ENCODE measurements around the gene CCND1.

CCND1 gene

DNA sequence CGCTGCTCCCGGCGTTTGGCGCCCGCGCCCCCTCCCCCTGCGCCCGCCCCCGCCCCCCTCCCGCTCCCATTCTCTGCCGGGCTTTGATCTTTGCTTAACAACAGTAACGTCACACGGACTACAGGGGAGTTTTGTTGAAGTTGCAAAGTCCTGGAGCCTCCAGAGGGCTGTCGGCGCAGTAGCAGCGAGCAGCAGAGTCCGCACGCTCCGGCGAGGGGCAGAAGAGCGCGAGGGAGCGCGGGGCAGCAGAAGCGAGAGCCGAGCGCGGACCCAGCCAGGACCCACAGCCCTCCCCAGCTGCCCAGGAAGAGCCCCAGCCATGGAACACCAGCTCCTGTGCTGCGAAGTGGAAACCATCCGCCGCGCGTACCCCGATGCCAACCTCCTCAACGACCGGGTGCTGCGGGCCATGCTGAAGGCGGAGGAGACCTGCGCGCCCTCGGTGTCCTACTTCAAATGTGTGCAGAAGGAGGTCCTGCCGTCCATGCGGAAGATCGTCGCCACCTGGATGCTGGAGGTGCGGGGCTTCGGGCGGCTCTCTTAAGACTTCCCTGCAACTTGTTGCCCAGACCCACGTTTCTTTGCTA is at the start of gene CCND1:
Gene CCND1, plus strand, starts transcription at position 162 of the 587 bp plus-strand sequence. Its CDS starts 158 bp downstream, at position 320.
- DNase-seq (ENCODE audit: extremely low read depth in 1 of 2, low read depth in 1 of 2): no peak

DNA sequence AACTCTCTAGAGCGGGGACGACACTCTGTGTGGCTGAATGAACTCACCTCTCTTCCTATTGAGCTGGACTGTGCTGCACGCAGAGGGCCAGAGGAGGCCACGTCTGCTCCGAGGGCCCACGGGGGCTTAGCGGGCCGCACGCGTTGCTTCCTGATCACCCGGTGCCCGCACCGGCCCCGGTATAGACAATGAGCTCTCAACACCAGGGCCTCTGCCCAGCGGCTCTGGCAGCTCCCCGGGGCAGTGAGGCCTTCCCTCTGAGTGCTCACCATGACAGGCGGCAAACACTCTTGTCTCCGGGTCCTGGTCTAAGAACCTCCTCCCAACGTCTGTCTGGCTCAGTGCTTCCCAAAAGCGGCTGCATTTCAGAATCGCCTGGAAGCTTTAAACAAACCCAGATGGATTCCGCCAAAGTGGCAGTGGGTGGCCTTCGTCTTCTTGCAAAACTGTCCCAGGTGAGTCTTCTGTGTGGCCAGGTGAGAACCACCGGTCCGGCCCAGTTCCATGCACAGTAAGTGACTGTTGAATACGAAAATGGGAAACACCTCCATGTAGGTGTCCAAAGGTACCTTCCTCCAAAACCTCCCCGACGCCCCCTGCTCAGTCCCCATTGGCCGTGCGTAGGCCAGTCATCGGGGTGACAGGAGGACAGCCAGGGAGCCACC is 47.8 kb upstream of the CCND1 start:
- no peak for DNase-seq (ENCODE audit: extremely low read depth in 1 of 2, low read depth in 1 of 2)

DNA sequence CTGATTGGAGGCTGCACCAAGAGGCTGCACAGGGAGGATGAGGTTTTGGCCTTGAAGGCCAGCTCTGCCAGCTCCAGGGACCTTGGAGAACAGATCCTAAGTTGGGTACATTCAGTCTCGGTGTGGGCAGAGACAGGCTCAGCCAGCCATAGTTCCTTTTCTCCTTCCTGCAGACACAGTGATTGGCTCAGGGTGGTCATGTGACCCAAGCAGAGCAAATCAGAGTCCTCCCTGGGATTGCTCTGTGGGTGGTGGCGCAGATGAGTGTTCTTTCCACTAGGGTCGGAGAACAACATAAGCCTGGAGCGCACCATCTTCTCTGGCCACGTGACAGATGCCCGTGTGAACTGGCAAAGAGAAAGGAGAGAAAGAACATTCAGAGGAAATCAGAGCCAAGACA is 47.1 kb upstream of the CCND1 start:
- no peak for DNase-seq (ENCODE audit: extremely low read depth in 1 of 2, low read depth in 1 of 2)

DNA sequence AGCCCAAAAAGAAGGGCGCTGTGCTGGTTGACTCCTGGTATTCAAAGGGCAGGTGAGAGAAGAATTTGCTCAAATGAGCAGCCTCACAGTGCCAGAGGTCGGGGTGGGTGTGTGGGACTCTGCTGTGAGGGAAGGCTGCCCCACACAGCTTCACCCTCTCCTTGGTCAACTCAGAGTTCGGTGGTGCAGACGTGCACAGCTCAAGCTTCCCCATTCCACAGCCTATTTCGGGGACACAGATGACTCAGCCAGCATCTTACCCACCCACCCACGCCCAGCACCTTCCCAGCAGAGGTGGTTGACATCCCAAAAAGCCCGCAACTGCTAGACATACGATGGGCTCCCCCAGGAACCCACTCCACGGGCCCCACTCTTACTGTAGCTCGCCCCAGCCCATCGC is 46.5 kb upstream of the CCND1 start:
- DNase-seq (ENCODE audit: extremely low read depth in 1 of 2, low read depth in 1 of 2): no peak

DNA sequence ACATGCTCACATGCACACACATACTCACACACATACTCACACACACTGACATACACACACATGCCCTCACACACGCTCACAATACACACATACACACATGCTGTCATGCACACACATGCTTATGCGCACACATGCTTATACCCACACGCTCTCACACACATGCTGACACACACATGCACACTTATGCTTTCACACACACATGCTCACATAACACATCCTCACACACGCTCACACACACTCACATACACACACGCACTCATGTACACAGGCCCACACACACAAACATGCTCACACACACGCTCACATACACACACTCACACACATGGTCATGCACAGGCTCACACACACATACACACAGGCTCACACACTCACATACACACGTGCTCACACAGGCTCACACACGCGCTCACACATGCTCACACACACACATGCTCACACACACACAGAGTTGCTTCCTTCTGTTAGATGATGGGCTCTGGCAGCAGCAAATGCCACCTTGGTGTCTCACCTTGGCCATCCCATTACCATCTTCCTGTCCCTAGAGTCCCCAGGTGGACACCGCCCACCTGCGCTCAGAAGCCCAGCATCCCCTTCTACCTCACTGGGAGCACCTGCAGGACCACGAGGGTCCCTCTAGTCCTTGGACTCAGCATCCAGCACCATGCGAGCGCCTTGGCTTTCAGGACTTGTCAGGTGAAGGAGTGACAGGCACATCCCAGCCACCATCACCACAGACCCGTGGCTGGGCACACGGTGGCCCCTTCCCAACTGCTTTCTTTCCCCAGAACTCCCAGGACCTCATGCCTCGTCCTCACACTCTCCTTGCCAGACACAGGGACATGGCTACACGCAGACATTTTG is 44.9 kb upstream of the CCND1 start:
- DNase-seq (ENCODE audit: extremely low read depth in 1 of 2, low read depth in 1 of 2): no peak

DNA sequence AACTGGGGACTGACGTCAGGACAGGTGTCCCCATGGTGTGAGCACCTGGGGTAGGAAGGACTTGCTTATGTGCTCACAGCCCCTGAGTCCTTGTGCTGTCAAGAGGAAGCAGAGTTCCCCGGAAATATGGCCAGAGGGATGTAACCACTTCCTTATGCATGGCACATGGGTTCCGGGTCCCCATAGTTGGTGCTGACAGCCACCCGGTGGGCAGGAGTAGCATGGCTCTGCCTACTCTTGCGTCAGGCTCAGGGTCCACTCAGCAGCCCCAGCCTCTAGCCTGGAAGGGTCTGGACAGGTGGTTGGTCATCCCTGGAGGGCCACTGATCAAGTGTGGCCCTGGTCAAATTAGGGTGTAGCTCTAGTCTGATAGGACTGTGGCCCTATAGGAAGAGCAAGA is 42.8 kb upstream of the CCND1 start:
- DNase-seq (ENCODE audit: extremely low read depth in 1 of 2, low read depth in 1 of 2): no peak

DNA sequence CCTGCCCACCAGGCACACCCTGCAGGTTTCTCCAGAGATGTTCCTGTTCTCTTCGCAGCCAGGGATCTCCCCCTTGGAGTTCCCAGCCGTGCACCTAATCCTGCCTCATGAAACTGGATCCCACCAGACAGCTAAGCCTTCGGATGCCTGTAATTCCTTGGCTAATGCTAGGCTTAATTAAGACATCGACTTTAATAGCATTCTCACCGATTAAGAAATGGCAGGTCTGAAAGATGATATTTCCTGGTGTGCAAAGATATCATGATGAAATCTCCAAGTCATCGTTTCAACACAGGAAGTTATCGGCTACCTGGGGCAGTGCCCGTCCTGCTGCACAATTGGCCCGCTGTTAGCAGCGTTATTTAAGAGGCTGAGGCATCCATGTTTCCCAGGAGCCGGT is 41.5 kb upstream of the CCND1 start:
- DNase-seq (ENCODE audit: extremely low read depth in 1 of 2, low read depth in 1 of 2): no peak

DNA sequence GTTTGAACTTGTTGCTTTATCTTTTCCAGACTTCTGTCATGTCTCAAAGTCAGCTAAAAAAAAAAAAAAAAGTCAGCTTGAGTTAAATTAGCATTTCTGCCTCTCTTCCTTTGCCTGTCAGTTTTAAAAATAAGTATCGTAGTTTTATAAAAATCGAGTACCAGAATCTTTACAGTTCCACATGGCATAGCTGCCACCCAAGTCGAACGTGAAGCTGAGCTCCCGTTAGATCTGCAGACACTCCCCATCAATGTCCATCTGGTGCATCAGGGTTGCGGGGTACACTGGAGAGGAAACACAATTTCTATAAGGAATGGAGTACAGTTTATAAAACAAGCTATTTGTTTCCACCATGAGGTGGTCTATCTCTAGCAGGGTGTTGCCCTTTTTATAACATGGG is 41.0 kb upstream of the CCND1 start:
- DNase-seq (ENCODE audit: extremely low read depth in 1 of 2, low read depth in 1 of 2): no peak

DNA sequence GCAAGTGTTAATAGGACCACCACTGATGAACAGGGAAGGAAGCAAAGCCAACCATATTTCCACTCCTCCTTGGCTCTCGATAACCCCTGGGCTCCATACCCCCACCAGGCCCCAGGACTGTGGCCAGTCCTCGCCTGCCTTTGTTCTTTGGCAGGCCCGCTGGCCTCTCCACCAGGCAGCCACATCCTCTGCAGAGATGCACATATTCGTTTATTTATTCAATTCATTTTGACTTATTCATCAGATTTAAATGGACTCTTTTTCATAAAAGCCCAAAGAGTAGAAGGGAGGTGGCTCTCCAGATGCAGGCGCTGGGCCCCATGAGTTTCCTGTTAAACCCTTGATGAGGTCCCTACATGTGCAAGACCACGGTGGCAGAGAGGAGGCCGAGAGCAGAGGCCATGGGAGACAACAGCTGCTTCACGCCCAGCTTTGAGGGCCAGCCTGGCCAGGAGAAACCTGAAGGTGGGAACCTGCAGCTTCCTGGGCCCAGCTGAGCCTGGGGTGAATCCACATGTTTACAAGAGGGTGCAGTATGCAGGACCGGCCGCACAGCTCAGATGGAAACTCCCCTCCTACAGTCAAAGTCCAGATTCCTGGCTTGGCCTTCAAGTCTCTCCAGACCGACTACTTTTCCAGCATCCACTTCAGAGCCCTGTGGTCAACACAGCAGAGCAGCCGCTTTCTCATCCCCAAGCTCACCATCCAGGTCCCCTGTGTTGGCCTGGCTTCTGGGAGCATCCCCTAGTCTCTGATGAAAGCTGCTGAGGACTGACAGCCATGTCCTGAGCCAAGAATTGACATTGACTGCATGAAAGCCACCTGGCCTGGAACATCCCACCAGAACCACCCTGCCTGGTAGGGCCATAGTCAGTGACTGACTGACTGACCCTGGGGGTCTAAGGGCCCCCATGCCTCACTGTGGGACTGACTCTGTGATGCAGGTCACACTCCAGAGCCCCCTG is 39.7 kb upstream of the CCND1 start:
- DNase-seq (ENCODE audit: extremely low read depth in 1 of 2, low read depth in 1 of 2): no peak

DNA sequence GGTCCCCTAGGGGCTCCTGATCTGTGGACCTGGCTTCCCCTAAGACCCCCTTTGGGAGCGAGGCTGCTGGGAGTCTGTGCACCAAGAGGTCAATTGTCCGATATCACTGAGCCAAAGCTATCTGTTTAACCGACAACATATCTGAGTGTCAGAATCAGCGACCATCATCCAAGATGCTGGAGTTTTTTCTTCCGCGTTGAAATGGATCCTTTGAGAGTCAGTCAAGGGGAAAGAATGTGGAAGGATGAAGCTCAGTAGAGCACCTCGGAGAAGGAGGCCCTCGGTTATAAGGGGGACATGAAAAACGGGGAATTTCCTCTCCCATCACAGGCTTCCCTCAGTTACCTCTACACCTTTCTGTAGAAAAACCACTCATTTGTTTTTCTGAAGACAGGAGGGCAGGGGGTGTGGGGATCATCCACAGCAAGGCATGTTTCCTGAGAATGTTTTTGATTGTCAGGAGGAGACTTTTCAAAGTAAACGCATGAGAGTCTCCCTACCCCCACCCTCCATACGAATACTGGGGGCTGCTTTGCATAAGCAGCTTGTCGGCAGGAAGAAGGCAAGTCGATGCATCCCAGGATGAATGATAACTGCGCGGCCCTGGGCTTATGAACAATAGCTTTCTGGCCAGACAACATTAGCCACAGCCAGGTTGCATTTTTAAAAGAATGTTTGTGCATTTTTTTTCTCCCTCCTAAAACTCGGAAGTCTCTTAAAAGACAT is 37.7 kb upstream of the CCND1 start:
- no peak for DNase-seq (ENCODE audit: extremely low read depth in 1 of 2, low read depth in 1 of 2)

DNA sequence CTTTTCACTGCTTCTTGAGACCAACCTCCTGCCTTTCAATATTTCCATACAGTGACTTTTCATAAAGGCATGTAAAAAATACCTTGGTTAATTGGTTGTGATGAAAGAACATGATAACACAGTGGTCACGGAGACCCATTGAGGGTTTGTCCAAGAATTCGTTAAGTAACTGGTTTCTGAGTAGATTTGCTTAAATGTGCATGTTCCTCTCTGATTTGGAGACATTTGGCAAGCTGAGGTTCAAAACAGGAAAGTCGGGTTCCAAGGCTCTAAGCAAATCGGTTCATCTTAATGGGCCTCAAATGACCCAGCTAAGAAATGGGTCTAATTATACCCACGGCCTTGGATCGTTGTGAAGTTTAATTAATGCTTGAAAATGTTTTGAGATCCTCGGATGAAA is 36.9 kb upstream of the CCND1 start:
- DNase-seq (ENCODE audit: extremely low read depth in 1 of 2, low read depth in 1 of 2): no peak

DNA sequence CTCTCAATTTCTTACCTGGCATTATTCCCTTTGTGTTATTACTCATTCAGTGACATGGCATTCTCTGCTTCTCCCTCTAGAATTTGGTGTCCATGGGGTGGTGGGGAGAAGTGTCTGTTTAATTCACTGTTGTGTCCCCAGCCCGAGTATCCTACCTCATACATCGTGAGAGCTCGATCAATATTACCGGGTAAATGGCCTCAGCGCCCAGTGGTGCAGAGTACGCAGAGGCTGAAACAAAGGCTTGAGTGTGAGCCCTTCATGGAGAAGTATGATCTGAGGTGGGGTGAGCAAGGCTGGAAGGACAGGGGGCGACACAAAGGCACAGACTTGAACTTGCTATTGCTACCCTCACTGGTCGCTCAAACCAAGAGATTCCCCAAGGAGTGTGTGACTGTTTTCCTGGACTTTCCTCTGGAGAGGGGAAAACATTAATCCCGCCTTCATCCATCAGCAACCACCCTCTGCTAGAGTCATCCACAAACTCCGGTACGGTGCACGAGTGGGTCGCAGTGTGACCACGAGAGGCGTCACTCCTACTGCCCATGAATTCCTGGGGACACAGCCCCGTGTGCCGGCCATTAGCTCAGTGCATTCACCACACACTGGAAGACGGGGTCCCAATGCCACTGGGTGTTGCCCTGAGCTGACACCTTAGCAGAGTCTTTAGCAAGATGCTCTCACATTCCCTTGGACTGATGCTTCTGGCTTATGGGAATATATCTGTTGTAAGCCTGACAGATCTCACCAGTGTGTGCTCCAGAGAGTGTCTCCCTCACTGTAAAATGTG is 35.0 kb upstream of the CCND1 start:
- DNase-seq (ENCODE audit: extremely low read depth in 1 of 2, low read depth in 1 of 2): no peak

DNA sequence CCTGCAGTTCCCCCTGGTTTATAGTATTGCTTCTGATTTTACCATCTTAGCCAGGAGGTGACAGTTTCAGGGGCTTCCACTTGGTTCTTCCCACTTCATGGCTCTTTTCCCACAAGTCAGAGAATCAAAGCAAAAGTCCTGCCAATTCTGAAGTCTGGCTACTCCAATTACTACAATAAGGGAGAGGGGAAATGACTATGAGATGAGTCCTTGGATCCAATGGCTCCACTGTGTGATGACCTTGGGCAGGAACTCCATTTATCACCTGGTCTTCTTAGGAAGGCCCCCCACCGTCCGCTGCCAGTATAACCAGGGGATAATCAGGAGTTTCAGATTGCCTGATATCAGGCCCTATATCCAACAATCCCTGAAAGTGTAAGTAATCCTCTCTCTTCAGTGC is 31.6 kb upstream of the CCND1 start:
- no peak for DNase-seq (ENCODE audit: extremely low read depth in 1 of 2, low read depth in 1 of 2)

DNA sequence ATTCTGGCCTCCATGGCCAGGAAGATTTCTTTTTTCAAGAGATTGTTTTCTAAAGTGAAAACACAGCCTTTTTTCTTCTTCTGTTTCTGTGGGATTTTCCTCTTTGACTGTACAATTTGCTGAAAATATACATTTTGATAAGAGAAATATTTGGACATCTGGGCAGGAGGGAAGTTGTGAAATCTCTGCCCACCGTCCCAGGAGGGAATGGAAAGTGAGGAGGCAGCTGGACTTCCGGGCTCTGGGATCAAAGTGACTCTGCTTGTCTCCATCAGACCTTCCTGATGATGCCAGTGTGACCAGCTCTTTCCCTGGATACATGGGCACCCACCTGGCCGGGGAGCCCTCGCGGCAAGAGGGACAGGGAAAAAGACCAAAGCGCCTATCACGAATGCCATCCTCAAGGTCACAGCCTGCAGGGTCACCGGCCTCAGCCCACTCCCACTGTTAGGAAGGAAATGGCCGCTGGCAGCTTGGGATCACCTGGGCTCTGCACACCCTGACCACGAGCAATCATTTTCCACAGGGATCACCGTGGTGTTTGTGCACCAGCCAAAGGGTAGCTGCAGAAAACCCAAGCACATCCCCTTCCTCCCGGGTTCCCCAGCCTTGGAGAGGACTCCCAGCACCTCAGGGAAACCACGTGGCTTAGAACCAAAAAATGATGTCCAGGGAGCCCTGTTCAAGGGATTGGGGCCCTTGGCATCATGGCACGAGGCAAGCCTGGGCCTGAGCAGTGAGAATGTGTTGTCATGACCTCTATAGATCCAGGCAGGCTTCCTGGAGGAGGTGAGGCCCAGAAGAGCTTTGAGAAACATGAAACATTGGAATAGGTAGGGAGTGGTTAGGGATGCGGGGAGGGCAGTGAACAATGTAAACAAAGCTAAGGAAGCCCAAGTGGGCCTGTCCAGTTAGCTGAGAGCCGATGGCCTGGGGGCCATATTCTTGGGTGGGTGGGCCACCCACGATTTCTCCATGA is 29.1 kb upstream of the CCND1 start:
- no peak for DNase-seq (ENCODE audit: extremely low read depth in 1 of 2, low read depth in 1 of 2)

DNA sequence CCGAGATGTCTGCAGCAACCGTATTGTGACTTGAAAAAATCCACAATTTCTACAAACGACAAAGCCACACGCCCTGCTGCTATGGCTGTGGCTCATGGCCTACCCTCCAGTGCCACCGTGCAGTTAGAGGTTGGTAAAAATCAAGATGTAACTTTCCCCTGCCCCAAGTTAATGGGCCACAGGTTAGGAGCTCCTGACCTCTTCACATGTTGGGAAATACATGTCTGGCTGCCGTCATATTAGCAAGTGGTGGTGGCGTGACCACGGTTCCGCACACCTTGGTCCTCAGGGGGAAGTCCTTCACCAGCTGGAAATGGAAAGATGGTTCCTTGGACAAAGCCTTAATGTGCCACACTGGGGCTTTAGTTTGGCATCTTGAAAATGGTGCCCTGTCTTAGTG is 27.4 kb upstream of the CCND1 start:
- no peak for DNase-seq (ENCODE audit: extremely low read depth in 1 of 2, low read depth in 1 of 2)

DNA sequence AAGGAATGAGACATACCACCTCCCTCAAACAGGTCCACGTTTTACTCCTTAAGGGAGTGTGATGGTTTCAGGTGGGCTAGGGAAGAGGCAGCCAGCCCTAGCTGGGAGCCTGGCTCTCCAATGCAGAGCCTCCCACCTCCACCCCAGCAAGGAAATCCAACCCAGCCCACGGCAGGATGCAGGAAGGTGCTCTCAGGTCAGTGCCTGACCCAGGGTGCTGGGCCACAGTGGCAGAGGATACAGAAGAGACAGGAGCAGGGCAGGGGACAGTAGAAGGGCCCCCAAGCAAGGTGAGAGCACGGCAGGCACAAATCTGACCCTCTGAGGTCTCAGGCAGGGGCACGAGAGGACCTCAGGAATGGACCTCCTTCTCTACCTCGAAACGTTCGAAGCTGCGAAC is 26.9 kb upstream of the CCND1 start:
- no peak for DNase-seq (ENCODE audit: extremely low read depth in 1 of 2, low read depth in 1 of 2)

DNA sequence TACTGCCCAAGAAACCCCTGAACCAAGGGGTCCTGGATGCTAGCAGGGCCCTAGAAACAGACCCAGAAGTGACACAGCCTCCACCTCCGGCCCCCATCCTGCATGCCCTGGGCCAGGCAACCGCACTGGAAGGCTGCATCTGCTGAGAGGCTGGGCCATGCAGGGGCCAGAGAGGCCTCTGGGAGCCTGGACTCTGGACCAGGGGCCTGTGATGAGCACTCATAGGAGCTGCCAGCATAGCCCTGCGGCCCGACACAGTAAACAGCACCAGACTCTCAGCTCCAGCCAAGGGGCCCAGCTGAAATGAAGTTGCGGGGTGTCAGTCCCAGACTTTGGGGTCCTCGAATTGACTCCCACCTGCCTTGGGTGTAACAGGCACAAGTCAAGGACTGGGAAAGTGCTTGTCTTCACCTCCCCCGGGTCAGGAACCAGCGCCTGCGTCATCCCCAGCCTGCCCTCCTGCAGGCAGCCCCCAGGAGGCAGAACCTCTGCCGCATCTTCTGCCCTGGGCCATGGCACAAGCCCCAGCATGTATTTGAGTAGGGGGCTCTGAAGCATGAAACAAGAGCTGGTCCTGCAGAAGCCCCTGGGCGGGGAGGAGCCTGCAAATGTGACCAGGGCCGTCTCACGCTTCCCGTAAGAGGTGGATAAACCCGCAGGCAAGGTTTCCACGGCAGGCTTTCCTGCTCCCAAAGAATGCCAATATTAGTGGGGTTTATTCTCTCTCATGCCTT is 25.2 kb upstream of the CCND1 start:
- no peak for DNase-seq (ENCODE audit: extremely low read depth in 1 of 2, low read depth in 1 of 2)

DNA sequence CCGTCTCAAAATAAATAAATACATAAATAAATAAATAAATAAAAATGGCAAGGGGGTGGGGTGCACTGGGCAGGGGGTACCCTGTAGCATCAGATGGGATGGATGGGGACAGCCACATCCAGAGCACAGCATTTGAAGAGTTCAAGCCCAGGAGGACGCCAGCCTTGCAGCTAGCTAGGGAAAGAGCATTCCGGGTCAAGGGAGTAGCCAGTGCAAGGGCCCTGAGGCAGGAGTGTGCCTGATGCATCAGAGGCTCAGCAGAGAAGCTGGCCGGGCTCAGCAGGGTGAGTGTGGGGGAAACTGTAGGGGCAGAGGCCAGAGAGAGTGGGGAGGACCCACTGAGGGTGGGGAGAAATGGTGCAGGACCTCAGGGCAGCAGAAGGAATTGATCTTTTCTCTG is 23.7 kb upstream of the CCND1 start:
- no peak for DNase-seq (ENCODE audit: extremely low read depth in 1 of 2, low read depth in 1 of 2)

Data from activated CD8-positive, alpha-beta memory T cell treated with anti-CD3 and anti-CD28 coated beads for 1 hour (primary cell).